HCT116 (cell line): ENCODE data around the gene SLC22A12. TPM values are rescaled to one million over a fixed set of nuclear protein-coding genes. Genes with fewer than 3 reads are reported as not detected.
A peak's percentile ranks its signal among the peaks of the same experiment; 100 is the strongest.

Experiments
- ATAC-seq: fragments of 200-7000 bp; cut with Tn5 transposase; 2 replicates; pipeline ENCODE4 v1.9.1; 2020; ENCODE audit warnings: mild to moderate bottlenecking, moderate library complexity
- BruUV-seq: library from RNA; stranded (reverse); fragments of 400-500 nt; replicated peaks from 2 replicates; lab custom pipeline; 2021; lab: Mats Ljungman, UMichigan
- CTCF ChIA-PET: fragments of 300-600 bp; sonication (Branson Sonifier 250); formaldehyde crosslinking; loops from one replicate; lab custom pipeline; 2021; ENCODE audit warnings: antibody characterized with exemption; lab: Charles Lee
- POLR2A ChIA-PET: fragments of 300-600, 350-600 bp; sonication (Branson Sonifier 250); formaldehyde crosslinking; loops from one replicate; lab custom pipeline; 2021; ENCODE audit warnings: antibody characterized with exemption; lab: Charles Lee
- RAD21 ChIA-PET, 2 experiments: fragments of 300-600 bp; sonication (Branson Sonifier 250); formaldehyde crosslinking; loops; one replicate each; lab custom pipeline; 2023; ENCODE audit warnings: low total read pairs in 2 of 2; ENCODE audit not compliant: uncharacterized antibody in 2 of 2, unreplicated experiment in 2 of 2, low non-redundant PET in 1 of 2; lab: Charles Lee
- DNase-seq: peaks from one replicate; pipeline ENCODE4 v3.0.0-alpha.2; 2010; ENCODE audit warnings: low read depth, low spot score
- H2AFZ ChIP-seq: fragments of 200-600 bp; shearing (Covaris generic), sonication (generic); 2 replicates; pipeline ENCODE4 v1.6.1; 2017; ENCODE audit warnings: low read depth, mixed run types, mixed read lengths, antibody characterized with exemption, low read length; ENCODE audit not compliant: poor library complexity, severe bottlenecking
- H3K27ac ChIP-seq: 2 replicates; pipeline ENCODE4 v1.5.1; 2012; ENCODE audit warnings: low read depth, low read length
- H3K27me3 ChIP-seq: fragments of 200-600 bp; sonication (generic); 2 replicates; pipeline ENCODE4 v1.6.1; 2016; ENCODE audit warnings: mixed run types, low read length, mixed read lengths; ENCODE audit not compliant: insufficient read depth
- H3K36me3 ChIP-seq, 2 experiments: fragments of 200-500 bp in 1 of 2; fragments of 200-600 bp in 1 of 2; sonication (Bioruptor generic) in 1 of 2; sonication (generic) in 1 of 2; 2 replicates each; pipeline versions ENCODE4 v1.5.1 to v1.6.1; 2014 to 2016; ENCODE audit warnings: low read length in 2 of 2, inconsistent platforms in 1 of 2, mixed read lengths in 1 of 2, mixed run types in 1 of 2; ENCODE audit not compliant: insufficient read depth in 2 of 2, control insufficient read depth in 1 of 2
- H3K4me1 ChIP-seq, 2 experiments: fragments of 200-600 bp in 1 of 2; sonication (generic) in 1 of 2; 2 replicates each; pipeline versions ENCODE4 v1.5.1 to v1.6.1; 2012 to 2017; ENCODE audit warnings: low read length in 2 of 2, inconsistent platforms in 1 of 2, mild to moderate bottlenecking in 1 of 2, mixed read lengths in 1 of 2, mixed run types in 1 of 2, moderate library complexity in 1 of 2; ENCODE audit not compliant: insufficient read depth in 2 of 2, control insufficient read depth in 1 of 2
- H3K4me2 ChIP-seq: fragments of 200-600 bp; sonication (generic); 2 replicates; pipeline ENCODE4 v1.6.1; 2017; ENCODE audit warnings: mixed run types, low read length, mixed read lengths
- H3K4me3 ChIP-seq, 2 experiments: fragments of 200-600 bp in 1 of 2; sonication (generic) in 1 of 2; replicated peaks in 1 of 2; 2 replicates each; pipeline ENCODE4 v1.5.1; 2011 to 2016; ENCODE audit warnings: low read length in 2 of 2, control low read depth in 1 of 2, low read depth in 1 of 2, mild to moderate bottlenecking in 1 of 2, mixed read lengths in 1 of 2, mixed run types in 1 of 2
- H3K79me2 ChIP-seq: fragments of 200-600 bp; sonication (generic); 2 replicates; pipeline ENCODE4 v1.6.1; 2017; ENCODE audit warnings: mild to moderate bottlenecking, mixed run types, low read length, moderate library complexity, mixed read lengths; ENCODE audit not compliant: insufficient read depth
- H3K9ac ChIP-seq: fragments of 200-600 bp; sonication (generic); 2 replicates; pipeline ENCODE4 v1.6.1; 2016; ENCODE audit warnings: low read length, mixed read lengths
- H3K9me2 ChIP-seq: fragments of 200-600 bp; sonication (generic), shearing (Covaris generic); 2 replicates; pipeline ENCODE4 v1.6.1; 2017; ENCODE audit warnings: mixed run types, mild to moderate bottlenecking, moderate library complexity; ENCODE audit not compliant: insufficient read depth
- H3K9me3 ChIP-seq, 2 experiments: fragments of 200-500 bp in 1 of 2; fragments of 200-600 bp in 1 of 2; sonication (Bioruptor generic) in 1 of 2; sonication (generic) in 1 of 2; 2 replicates each; pipeline ENCODE4 v1.6.1; 2014 to 2017; ENCODE audit warnings: low read length in 2 of 2, mixed read lengths in 2 of 2, inconsistent platforms in 1 of 2, low read depth in 1 of 2, mild to moderate bottlenecking in 1 of 2, mixed run types in 1 of 2, moderate library complexity in 1 of 2; ENCODE audit not compliant: control insufficient read depth in 1 of 2, insufficient read depth in 1 of 2
- H4K20me1 ChIP-seq: fragments of 200-600 bp; sonication (generic), shearing (Covaris generic); 2 replicates; pipeline ENCODE4 v1.6.1; 2017; ENCODE audit warnings: mixed run types, mild to moderate bottlenecking, moderate library complexity; ENCODE audit not compliant: insufficient read depth
- CBX3 ChIP-seq: IDR thresholded peaks from 2 replicates; pipeline ENCODE4 v1.6.1; 2012; ENCODE audit warnings: low read depth
- EGR1 ChIP-seq: IDR thresholded peaks from 2 replicates; pipeline ENCODE4 v1.6.1; 2012; ENCODE audit warnings: low read depth
- ELF1 ChIP-seq: IDR thresholded peaks from 2 replicates; pipeline ENCODE4 v1.6.1; 2012; ENCODE audit warnings: low read depth, borderline replicate concordance
- EZH2 ChIP-seq: fragments of 200-600 bp; sonication (generic); IDR thresholded peaks from 2 replicates; pipeline ENCODE4 v1.6.1; 2017; ENCODE audit warnings: antibody characterized with exemption, mixed run types
- POLR2AphosphoS5 ChIP-seq: IDR thresholded peaks from 2 replicates; pipeline ENCODE4 v1.6.1; 2011; ENCODE audit warnings: mild to moderate bottlenecking, low read depth, low read length, moderate library complexity
- RAD21 ChIP-seq: IDR thresholded peaks from 2 replicates; pipeline ENCODE4 v1.6.1; 2012; ENCODE audit warnings: low read depth, mild to moderate bottlenecking
- SIN3A ChIP-seq: IDR thresholded peaks from 2 replicates; pipeline ENCODE4 v1.6.1; 2012; ENCODE audit warnings: low read depth
- SP1 ChIP-seq: IDR thresholded peaks from 2 replicates; pipeline ENCODE4 v1.6.1; 2012; ENCODE audit warnings: low read depth
- SRF ChIP-seq: IDR thresholded peaks from 2 replicates; pipeline ENCODE4 v1.6.1; 2012; ENCODE audit warnings: low read depth
- ZFX ChIP-seq: fragments of 450-650 bp; IDR thresholded peaks from 2 replicates; pipeline ENCODE4 v1.6.1; 2017
- ZNF274 ChIP-seq: fragments of 200-500 bp; sonication (Bioruptor generic); IDR thresholded peaks from 2 replicates; pipeline ENCODE4 v1.6.1; 2014; ENCODE audit warnings: mild to moderate bottlenecking, low read depth, low read length, inconsistent platforms
- intact Hi-C: fragments of 100-400 bp; cut with micrococcal nuclease; formaldehyde crosslinking; loops from 2 replicates; pipeline ENCODE4 v1.10.0; 2022
- total RNA-seq: library from RNA; stranded (reverse); gene quantifications from one replicate; pipeline ENCODE4 v1.2.1, GENCODE V29; 2021; ENCODE audit not compliant: unreplicated experiment
- TF ChIP-seq, protein P1 (sequence below): IDR thresholded peaks from 2 replicates; pipeline ENCODE4 v1.6.1; 2011; ENCODE audit warnings: mild to moderate bottlenecking, low read length, moderate library complexity; ENCODE audit not compliant: insufficient replicate concordance; ENCODE audit errors: extremely low read depth
- TF ChIP-seq, protein P2 (sequence below), 3 experiments: fragments of 200-600 bp in 1 of 3; sonication (generic) in 1 of 3; IDR thresholded peaks in 2 of 3; conservative IDR thresholded peaks in 1 of 3; 2 replicates each; pipeline ENCODE4 v1.5.1; 2012 to 2017; ENCODE audit warnings: low read depth in 2 of 3, low read length in 2 of 3, antibody characterized with exemption in 1 of 3, borderline replicate concordance in 1 of 3, control low read depth in 1 of 3, mild to moderate bottlenecking in 1 of 3, mixed read lengths in 1 of 3, mixed run types in 1 of 3, moderate library complexity in 1 of 3; ENCODE audit not compliant: insufficient read depth in 1 of 3
- TF ChIP-seq, protein P3 (sequence below): IDR thresholded peaks from 2 replicates; pipeline ENCODE4 v1.6.1; 2012; ENCODE audit warnings: low read depth

The SLC22A12 gene
- total RNA-seq, 1 experiment from 2014 or later = not detected

DNA sequence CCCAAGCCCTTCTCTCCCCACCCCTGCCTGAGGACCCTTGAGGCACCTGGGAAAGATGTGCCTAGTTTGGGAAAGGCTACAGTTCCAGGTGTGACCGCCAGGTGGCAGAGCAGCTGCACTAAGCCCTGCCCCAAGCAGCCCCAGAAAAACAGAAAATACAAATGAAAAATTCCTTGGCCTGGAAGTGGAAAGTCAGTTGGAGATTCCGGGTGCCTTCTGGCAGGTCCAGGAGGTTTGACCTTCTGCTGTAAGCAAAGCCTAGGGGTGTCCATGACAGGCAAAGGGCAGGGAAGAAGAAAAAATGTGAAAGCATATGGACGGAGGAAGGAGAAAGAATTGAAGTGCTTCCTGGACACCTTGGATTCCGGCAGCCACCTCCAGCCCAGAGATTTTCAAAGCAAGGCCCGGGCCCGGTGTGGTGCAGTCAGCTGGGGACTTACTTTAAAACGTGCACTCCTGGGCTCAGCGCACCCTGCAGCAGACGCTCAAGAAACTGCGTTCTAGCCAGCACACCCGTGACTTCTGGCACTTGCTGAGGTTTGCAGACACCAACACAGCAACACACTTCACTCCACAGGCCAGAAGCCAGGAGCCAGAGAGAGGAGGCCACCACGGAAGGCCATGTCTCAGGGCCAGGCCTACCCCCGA is 37.3 kb upstream of the SLC22A12 start (continued):
- TF ChIP-seq RAD21 (peak; percentile 91), EZH2 (no peak)
- TF ChIP-seq, all 23 proteins: peak for 3

DNA sequence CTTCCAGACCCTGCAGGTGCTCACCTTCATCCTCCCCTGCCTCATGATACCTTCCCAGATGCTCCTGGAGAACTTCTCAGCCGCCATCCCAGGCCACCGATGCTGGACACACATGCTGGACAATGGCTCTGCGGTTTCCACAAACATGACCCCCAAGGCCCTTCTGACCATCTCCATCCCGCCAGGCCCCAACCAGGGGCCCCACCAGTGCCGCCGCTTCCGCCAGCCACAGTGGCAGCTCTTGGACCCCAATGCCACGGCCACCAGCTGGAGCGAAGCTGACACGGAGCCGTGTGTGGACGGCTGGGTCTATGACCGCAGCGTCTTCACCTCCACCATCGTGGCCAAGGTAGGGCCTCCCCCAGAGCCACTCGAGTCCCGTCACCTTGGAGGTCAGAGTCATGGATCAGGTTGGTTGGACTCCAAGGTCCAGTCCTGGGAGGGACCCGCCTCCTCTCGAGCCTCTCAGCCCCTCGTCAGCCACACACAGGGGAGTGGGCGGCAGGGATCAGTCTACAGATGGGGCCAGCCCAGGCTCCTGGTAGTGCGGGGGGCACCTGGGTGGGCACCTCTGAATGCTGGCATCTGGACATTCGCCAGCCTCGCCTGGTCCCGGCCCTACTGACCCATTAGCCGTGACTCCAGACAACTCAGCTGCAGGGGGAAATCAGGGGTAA is 34.8 kb upstream of the SLC22A12 start:
- ChIA-PET POLR2A (no interaction called here), CTCF (no interaction called here), RAD21 (no interaction called here)
- H3K9ac ChIP-seq = no peak overlapping the region
- no peak overlapping the region for H3K4me3 ChIP-seq
- H4K20me1 ChIP-seq = no peaks in the 10 kb centered on the region
- no peaks in the 10 kb centered on the region for H3K36me3 ChIP-seq
- no peaks in the 10 kb centered on the region for H3K79me2 ChIP-seq
- no peak overlapping the region for H3K4me2 ChIP-seq
- no TSS peak for BruUV-seq
- no peaks in the 10 kb centered on the region for H3K9me3 ChIP-seq
- TF ChIP-seq, protein P1, sequence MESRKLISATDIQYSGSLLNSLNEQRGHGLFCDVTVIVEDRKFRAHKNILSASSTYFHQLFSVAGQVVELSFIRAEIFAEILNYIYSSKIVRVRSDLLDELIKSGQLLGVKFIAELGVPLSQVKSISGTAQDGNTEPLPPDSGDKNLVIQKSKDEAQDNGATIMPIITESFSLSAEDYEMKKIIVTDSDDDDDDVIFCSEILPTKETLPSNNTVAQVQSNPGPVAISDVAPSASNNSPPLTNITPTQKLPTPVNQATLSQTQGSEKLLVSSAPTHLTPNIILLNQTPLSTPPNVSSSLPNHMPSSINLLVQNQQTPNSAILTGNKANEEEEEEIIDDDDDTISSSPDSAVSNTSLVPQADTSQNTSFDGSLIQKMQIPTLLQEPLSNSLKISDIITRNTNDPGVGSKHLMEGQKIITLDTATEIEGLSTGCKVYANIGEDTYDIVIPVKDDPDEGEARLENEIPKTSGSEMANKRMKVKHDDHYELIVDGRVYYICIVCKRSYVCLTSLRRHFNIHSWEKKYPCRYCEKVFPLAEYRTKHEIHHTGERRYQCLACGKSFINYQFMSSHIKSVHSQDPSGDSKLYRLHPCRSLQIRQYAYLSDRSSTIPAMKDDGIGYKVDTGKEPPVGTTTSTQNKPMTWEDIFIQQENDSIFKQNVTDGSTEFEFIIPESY = no peak
- TF ChIP-seq CBX3 (no peak), POLR2AphosphoS5 (no peak), EZH2 (no peak), EGR1 (no peak), SIN3A (no peak), ZFX (no peak), ELF1 (no peak), SRF (no peak), SP1 (no peak), ZNF274 (no peak)
- TF ChIP-seq, protein P2, sequence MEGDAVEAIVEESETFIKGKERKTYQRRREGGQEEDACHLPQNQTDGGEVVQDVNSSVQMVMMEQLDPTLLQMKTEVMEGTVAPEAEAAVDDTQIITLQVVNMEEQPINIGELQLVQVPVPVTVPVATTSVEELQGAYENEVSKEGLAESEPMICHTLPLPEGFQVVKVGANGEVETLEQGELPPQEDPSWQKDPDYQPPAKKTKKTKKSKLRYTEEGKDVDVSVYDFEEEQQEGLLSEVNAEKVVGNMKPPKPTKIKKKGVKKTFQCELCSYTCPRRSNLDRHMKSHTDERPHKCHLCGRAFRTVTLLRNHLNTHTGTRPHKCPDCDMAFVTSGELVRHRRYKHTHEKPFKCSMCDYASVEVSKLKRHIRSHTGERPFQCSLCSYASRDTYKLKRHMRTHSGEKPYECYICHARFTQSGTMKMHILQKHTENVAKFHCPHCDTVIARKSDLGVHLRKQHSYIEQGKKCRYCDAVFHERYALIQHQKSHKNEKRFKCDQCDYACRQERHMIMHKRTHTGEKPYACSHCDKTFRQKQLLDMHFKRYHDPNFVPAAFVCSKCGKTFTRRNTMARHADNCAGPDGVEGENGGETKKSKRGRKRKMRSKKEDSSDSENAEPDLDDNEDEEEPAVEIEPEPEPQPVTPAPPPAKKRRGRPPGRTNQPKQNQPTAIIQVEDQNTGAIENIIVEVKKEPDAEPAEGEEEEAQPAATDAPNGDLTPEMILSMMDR (IDR thresholded peaks at IDR 0.05 in 2 of 3, conservative IDR thresholded peaks at IDR 0.05 in 1 of 3; ENCODE audit: borderline replicate concordance in 1 of 3, insufficient read depth in 1 of 3, low read depth in 2 of 3, low read length in 2 of 3) = no peak
- TF ChIP-seq, protein P3, sequence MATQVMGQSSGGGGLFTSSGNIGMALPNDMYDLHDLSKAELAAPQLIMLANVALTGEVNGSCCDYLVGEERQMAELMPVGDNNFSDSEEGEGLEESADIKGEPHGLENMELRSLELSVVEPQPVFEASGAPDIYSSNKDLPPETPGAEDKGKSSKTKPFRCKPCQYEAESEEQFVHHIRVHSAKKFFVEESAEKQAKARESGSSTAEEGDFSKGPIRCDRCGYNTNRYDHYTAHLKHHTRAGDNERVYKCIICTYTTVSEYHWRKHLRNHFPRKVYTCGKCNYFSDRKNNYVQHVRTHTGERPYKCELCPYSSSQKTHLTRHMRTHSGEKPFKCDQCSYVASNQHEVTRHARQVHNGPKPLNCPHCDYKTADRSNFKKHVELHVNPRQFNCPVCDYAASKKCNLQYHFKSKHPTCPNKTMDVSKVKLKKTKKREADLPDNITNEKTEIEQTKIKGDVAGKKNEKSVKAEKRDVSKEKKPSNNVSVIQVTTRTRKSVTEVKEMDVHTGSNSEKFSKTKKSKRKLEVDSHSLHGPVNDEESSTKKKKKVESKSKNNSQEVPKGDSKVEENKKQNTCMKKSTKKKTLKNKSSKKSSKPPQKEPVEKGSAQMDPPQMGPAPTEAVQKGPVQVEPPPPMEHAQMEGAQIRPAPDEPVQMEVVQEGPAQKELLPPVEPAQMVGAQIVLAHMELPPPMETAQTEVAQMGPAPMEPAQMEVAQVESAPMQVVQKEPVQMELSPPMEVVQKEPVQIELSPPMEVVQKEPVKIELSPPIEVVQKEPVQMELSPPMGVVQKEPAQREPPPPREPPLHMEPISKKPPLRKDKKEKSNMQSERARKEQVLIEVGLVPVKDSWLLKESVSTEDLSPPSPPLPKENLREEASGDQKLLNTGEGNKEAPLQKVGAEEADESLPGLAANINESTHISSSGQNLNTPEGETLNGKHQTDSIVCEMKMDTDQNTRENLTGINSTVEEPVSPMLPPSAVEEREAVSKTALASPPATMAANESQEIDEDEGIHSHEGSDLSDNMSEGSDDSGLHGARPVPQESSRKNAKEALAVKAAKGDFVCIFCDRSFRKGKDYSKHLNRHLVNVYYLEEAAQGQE = no peak
- DNase-seq (no peak), ATAC-seq (no peak)
- H3K27me3 ChIP-seq = no peaks in the 10 kb centered on the region
- no peaks in the 10 kb centered on the region; a peak in 1 of 4 replicates for H3K4me1 ChIP-seq
- H3K27ac ChIP-seq = no peak overlapping the region
- no peaks in the 10 kb centered on the region for H3K9me2 ChIP-seq
- intact Hi-C loops = no loop called here
- no peak overlapping the region for H2AFZ ChIP-seq
